ENCODE data around the gene PKD1L1.

PKD1L1 gene

GRCh38 chr7:47788083-47788482, 160.2 kb downstream of the PKD1L1 start:
- DNase-seq: no peak

- DNase-seq: no peak
Observed at GRCh38 chr7:47787249-47788069, 160.8 kb downstream of the PKD1L1 start.

- no peak for DNase-seq
Observed at GRCh38 chr7:47786557-47787248, 161.6 kb downstream of the PKD1L1 start.

DNA sequence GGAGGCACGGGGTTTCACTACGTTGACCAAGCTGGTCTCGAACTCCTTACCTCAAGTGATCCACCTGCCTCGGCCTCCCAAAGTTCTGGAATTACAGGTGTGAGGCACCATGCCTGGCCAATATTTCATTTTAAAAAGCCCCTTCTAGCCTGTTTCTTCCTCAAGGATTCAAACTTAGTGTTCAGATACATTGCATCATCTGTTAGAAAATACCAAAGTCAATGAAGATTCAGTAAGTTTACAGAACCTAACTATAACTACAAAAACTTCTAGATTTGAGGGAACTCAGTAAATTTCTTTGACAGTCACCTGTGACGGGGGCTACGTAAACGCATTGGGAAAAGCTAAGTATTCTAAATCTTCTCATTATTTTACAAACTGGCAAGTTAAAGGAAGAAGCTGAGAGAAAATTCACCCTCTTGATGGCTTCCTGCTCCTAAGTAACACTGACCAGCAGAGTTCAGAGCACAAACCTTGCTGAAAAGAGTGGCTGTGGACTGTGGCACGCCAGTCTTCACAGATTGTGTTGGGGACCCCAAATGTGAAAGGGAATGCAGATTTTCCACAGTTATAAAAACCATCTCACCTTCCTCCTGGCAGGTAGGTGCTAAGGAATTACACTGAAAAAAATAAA, 162.2 kb downstream of the PKD1L1 start:
- DNase-seq: no peak

GRCh38 chr7:47783456-47784223, 164.6 kb downstream of the PKD1L1 start:
- no peak for DNase-seq

- DNase-seq: no peak
Observed at GRCh38 chr7:47782792-47783191, 165.5 kb downstream of the PKD1L1 start.

DNA sequence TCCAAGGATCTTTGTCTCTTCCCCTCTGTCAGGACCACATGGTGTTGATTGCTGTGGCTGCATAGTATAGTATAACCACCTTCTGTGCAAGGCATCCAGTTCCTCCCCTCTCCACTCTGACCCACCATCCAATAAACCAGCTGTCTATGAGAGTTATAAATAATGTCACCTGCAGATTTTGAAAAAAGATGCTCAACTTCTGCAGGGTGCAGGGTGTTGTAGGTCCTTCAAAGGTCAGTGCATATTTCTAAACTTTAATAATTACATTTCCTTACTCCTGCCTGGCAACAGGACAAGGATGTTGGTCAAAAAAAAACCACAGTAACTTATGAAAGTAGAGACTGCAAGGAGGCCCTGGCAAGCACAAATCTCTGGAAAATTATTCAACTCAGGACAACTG, 166.2 kb downstream of the PKD1L1 start:
- DNase-seq: no peak

DNA sequence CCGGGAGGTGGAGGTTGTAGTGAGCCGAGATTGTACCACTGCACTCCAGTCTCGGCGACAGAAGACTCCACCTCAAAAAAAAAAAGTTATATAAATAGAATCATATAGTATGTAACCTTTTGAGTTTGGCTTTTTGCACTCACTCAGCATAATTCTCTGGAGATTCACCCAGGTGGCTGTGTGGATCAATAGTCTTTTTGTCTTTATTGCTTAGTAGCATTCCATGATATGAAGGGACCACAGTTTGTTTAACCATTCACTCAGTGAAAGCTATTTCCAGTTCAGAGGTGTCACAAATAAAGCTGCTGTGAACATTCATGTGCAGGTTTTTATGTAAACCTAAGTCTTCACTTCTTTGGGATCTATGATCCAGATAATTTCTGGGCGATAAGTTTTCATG, 167.7 kb downstream of the PKD1L1 start:
- DNase-seq: no peak

- DNase-seq: no peak
Observed at GRCh38 chr7:47779341-47779771, 168.9 kb downstream of the PKD1L1 start.

- DNase-seq: no peak
Observed at GRCh38 chr7:47778153-47778661, 170.1 kb downstream of the PKD1L1 start.

GRCh38 chr7:47777531-47778152, 170.6 kb downstream of the PKD1L1 start:
- no peak for DNase-seq

DNA sequence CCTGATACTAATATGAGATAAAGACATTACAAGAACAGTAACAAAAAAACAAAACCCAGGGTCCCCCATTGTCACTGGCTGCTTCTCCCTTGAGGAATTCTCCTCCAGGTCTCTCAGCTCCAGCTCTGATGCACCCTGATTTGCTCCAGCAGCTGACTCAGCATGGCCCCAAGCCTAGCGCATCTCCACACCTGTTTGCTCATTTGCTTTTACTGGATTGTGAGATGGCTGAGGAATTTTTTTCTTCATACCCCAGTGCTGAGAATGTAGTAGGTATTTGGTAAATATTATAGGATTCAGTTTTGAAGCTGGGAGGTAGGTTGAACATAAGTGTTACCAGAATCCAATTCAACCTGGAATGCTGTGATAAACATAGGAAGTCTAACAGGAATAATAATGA, 171.9 kb downstream of the PKD1L1 start:
- no peak for DNase-seq

DNA sequence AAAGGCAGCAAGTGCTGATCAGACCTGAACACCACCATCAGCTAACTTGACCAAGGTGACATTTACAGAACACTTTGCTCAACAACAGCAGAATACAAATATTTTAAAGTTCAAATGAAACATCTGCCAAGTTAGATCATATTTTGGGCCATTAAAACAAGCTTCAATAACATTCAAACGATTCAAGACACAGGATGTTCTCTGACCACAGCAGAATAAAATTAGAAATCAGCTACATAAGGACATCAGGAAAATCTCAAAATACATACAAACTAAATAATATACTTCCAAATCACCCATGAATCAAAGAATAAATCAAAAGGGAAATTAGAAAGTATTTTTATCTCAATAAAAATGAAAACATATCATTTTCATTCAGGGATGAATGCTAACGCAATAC, 173.0 kb downstream of the PKD1L1 start:
- no peak for DNase-seq

DNA sequence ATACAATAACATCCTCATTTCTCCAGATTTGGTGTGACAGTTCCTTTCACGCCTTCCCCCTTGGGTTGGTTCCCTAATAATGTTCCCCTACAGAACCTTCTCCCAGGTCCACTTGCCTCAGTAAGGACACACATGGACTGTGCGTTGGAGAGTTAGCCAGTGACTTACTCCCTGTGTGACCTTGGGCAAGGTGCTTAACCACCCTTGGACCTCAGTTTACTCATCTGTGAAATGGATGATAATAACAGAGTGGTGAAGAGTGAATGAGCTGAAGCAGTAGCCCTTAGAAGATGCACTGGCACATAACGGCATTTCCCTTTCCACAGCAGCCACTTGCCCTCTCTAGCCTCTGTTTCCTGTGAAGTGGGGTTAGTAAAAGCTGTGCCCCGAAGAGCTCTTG, 175.8 kb downstream of the PKD1L1 start:
- no peak for DNase-seq

DNA sequence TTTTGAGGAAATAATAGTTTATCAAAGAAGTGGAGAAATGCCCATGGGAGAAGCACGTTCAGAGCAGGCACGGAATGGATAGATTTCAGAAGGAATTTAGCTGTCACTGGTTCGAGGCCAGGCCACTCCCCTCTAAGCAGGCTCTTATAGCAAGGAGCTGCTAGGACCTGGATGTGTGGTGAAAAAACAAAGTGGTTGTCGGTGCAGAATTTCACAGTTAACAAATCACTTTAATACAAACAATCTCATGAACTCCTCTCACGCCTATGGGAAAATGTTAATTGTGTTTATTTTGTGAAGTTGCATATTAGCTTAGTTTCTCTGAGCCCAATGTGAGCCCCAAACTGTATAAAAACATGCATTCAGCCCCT, 176.3 kb downstream of the PKD1L1 start:
- no peak for DNase-seq

DNA sequence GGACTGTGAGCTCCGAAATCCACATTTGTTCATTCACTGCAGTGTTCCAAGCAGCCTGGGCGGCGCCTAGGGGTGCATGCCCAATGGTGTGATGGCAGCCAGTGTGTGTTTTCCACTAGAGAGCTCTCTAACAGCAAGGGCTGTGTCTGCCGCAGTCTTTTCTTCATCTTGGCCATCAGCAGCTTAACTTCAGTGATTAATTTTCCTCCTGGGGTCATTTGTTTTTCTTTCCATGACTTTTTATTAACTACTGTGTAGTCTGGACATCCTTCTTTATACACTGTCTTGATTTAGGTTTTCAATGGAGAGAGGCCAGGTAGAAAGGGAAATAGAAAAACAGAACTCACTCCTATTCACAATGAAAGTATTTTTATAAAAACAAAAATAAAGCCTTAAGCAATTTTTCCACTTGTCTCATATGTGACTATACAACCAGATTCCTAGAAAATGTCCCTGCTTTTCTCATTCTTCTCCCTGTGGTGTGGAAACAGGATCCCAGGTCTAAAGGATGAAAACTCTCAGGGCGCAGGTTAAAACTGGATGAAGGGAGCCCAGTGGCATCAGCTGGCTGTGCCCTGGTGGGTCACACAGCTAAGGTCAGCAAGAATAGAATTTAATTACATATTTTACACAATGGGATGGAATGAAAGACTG, 176.8 kb downstream of the PKD1L1 start:
- DNase-seq: peak; percentile 12

DNA sequence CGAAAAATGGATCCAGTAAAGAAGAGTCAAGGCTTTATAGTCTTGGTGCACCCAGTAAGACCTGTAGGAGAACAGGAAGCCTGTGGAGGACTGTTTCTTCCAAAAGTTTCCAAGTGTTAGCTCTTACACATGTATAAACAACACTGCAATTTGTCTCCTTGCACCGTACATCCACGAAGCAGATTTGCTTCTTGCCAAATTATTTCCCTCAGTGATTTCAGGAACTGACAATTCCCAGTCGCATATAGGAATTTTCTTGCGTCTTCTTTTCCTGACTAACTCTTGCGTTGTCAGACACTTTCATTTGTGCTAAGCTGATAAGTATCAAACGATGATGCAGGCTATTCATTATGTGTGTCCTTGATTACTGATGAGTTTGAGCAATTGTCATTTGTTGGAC, 182.1 kb downstream of the PKD1L1 start:
- no peak for DNase-seq

DNA sequence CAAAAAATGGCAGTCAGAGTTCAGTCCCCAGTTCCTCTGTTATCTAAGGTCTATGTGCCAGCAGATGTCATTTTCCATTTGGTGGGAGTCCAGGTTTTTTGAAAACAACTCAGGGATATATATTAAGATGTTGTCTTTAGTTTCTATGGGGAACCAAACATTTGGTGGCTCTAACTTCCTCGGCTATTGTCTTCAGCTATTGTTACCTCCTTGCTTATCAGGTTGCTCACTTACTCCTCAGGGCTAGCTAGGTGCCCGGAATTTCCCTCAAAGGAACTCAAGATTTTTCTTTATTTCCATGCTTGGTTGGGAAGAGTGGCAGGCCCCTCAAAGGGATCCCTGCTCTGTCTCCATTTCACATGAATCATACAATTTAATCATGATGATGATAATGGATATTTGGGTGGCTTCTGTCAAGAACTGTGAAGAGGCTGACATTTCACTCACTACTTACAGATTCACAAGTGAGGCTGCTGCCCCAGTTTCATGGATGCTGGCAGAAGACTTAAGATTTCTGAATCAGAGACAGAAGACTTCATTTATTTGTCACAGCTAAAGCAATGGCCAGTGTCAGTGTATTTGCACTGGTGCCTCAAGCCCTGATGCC, 182.8 kb downstream of the PKD1L1 start:
- DNase-seq: no peak

DNA sequence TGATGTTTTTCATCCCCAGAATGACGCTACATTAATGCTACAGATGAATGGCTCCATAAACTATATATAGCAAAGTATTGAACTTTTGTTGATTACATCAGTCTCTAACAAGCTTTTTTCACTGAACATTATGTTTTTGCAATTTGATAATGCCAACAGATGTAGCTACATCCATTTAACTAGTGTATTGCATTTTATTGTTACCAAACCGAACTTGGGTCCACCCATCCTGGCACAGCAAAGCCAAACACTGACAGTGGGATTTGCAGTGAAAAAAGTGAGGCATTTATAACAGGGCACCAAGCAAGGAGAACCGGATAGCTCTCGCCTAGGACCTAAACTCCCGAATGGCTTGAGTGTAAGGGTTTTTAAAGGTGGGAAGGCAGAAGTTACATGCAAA, 183.5 kb downstream of the PKD1L1 start:
- no peak for DNase-seq

GRCh38 chr7:47763063-47763974, 184.9 kb downstream of the PKD1L1 start:
- no peak for DNase-seq

DNA sequence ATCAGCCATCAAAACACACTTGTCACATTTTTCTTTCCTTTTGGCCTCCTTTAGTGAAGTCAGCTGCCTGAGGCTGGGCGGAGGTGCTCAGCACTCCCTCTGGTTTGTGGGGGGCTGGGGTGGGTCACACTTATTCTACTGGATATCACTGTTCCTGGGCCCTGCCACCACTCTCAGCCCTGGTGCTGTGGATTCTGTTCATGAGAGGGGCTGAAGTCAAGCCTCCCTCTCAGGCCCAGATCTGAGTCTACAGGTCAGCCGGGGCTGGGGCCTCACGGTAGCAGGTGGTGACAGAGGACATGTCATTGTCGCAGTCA, 185.6 kb downstream of the PKD1L1 start:
- no peak for DNase-seq
